HG03575 (cell line): ENCODE results near the gene FANCG.

ENCODE experiments used
- ATAC-seq: cut with Tn5 transposase; IDR thresholded peaks from one replicate; pipeline ENCODE4 v1.9.1; 2021; ENCODE audit not compliant: unreplicated experiment, insufficient number of reproducible peaks, low FRiP score; ENCODE audit errors: extremely low read depth

FANCG gene

GRCh38 chr9:35029852-35030251, 49.9 kb downstream of the FANCG start:
- ATAC-seq, result no peak

- ATAC-seq, result no peak
Observed at GRCh38 chr9:35029241-35029640, 50.5 kb downstream of the FANCG start.

- ATAC-seq, result no peak
Observed at GRCh38 chr9:35028341-35028740, 51.4 kb downstream of the FANCG start.

- no peak for ATAC-seq
Observed at GRCh38 chr9:35027860-35028259, 51.9 kb downstream of the FANCG start.

- no peak for ATAC-seq
Observed at GRCh38 chr9:35027374-35027773, 52.4 kb downstream of the FANCG start.

GRCh38 chr9:35026671-35027070, 53.1 kb downstream of the FANCG start:
- no peak for ATAC-seq
